ENCODE measurements around the gene ARFIP2.

DNA sequence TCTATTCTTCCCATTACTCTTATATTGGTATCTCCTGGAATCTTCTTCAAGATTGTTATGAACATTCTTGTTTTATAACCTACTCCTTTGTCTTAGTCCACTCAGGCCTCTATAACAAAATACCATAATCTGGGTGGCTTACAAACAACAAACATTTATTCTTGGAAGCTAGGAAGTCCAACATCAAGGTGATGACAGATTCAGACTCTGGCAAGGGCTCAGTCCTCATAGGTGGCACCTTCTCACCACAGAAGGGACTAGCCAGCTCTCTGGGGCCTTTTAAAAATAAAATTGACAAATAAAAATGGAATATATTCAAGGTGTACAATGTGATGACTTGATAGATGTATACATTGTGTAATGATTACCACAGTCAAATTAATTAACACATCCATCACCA lies 35.7 kb upstream of the ARFIP2 start:
- TF ChIP-seq, protein P1, sequence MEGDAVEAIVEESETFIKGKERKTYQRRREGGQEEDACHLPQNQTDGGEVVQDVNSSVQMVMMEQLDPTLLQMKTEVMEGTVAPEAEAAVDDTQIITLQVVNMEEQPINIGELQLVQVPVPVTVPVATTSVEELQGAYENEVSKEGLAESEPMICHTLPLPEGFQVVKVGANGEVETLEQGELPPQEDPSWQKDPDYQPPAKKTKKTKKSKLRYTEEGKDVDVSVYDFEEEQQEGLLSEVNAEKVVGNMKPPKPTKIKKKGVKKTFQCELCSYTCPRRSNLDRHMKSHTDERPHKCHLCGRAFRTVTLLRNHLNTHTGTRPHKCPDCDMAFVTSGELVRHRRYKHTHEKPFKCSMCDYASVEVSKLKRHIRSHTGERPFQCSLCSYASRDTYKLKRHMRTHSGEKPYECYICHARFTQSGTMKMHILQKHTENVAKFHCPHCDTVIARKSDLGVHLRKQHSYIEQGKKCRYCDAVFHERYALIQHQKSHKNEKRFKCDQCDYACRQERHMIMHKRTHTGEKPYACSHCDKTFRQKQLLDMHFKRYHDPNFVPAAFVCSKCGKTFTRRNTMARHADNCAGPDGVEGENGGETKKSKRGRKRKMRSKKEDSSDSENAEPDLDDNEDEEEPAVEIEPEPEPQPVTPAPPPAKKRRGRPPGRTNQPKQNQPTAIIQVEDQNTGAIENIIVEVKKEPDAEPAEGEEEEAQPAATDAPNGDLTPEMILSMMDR (conservative IDR thresholded peaks at IDR 0.05): no peak
- TF ChIP-seq EZH2 (IDR thresholded peaks at IDR 0.05; ENCODE audit: low read depth): no peak

All from PC-9 (cell line).